ENCODE data around the gene BRD7. TPM values are rescaled to one million over a fixed set of nuclear protein-coding genes. Genes with fewer than 3 reads are reported as not detected.

BRD7 gene
- total and polyA plus RNA-seq, 4 donors: 55.2 to 105 (median 92.9) TPM

DNA sequence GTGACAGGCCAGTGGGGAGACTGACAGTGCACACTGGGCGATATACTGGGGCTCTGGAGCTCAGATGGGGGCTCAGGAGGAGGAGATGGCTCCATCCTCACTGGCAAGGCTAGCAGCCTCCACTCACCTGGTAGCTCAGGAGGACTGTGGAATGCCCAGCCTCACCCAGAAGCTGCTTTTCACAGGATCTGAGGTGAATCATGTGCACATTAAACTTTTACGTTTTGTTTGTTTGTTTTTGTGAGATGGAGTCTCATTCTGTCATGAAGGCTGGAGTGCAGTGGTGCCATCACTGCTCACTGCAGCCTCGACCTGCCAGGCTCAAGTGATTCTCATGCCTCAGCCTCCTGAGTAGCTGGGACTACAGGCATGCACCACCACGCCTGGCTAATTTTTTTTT, 73.8 kb downstream of the BRD7 start:
- H3K36me3 ChIP-seq (ENCODE audit: control insufficient read depth, insufficient read depth, low read length): peaks cover 51% of the 10 kb centered on the region
- WGBS (ENCODE audit: insufficient coverage): 94% methylated on average over 3 of the region's 4 CpGs
- H3K4me1 ChIP-seq (ENCODE audit: control insufficient read depth, insufficient read depth, low read length): peaks cover 12% of the 10 kb centered on the region
- no peak overlapping the region for H3K27ac ChIP-seq (ENCODE audit: low read depth, low read length)
- H3K9me3 ChIP-seq (ENCODE audit: control insufficient read depth, insufficient read depth, low read length): no peaks in the 10 kb centered on the region
- H3K27me3 ChIP-seq (ENCODE audit: control insufficient read depth, insufficient read depth, low read length): no peaks in the 10 kb centered on the region
- DNase-seq (ENCODE audit: low read depth in 4 of 6, low spot score in 6 of 6): no peak
- H3K4me3 ChIP-seq (ENCODE audit: low read depth, low read length): no peak overlapping the region

DNA sequence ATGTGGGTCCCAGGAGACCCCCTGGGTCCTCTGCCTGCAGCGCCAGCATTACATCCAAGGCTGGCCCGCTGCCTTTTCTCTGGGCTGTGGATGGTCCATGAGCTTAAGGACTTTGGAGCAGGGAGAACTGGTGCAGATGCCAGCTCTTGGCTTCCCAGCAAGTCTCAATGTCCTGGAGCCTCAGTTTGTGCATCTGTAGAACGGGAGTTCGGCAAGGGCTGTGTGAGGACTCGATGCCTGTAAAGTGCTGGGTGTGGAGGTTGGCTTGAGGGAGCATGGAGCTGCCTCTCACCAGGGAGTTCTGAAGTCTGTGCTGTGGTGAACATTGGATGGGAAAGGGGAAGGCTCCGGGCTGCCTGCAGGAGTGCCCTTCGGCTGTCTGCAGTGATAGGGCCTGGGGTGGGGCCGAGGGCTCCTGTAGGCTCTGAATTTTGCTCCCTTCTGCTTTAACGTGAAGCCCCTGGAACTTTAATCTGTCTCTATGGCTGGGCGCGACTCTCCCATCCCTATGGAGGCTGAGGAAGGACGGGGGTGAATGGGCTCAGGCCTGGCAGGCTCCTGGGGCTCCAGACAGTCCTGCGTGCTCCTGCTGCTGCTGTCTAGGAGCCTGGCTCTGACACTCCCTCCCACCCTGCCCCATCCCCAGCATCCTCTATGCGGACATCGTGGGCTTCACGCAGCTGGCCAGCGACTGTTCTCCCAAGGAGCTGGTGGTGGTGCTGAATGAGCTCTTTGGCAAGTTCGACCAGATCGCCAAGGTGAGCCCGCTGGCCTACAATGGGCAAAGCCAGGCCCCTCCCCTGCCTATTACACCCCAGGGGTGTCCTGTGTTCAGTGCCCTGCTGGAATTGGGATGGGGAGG, 74.6 kb downstream of the BRD7 start:
- H3K27me3 ChIP-seq (ENCODE audit: control insufficient read depth, insufficient read depth, low read length): no peaks in the 10 kb centered on the region
- 75% methylated on average over 17 of the region's 20 CpGs for WGBS (ENCODE audit: insufficient coverage)
- H3K4me1 ChIP-seq (ENCODE audit: control insufficient read depth, insufficient read depth, low read length): peaks cover 12% of the 10 kb centered on the region
- H3K4me3 ChIP-seq (ENCODE audit: low read depth, low read length): no peak overlapping the region
- H3K27ac ChIP-seq (ENCODE audit: low read depth, low read length): no peak overlapping the region
- peaks cover 45% of the 10 kb centered on the region for H3K36me3 ChIP-seq (ENCODE audit: control insufficient read depth, insufficient read depth, low read length)
- no peak for DNase-seq (ENCODE audit: low read depth in 4 of 6, low spot score in 6 of 6)
- no peaks in the 10 kb centered on the region for H3K9me3 ChIP-seq (ENCODE audit: control insufficient read depth, insufficient read depth, low read length)

DNA sequence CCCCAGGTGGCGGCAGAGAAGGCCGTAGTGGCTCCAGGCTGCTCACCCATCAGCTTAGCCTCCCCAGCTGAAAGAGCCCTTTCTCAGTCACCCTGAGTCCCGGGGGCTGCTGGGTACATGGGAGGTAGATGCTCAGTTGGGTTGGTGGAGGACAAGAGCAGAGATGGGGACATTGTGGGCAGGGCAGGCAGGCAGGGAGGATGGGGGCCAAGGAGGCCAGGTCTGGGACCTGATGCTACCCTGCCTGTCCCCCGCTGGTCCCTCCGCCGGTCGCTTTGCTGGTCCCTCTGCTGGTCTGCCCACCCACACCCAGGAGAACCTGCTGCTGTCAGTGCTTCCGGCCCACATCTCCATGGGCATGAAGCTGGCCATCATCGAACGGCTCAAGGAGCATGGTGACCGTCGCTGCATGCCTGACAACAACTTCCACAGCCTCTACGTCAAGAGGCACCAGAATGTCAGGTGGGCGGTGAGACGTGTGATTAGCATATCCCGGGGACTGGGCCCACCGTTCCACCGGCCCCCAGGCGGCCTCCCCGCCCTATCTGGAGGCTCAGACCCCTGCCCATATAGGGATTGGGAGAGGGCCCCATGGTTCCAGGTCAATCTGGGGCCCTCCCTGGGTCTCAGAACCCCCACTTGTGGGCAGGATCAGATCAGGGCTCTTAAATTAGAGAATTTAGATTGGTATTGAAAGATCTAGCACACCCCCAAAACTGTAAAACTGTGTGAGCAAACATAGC, 75.6 kb downstream of the BRD7 start:
- WGBS (ENCODE audit: insufficient coverage): 87% methylated on average over 19 of the region's 20 CpGs
- Histone ChIP-seq H3K4me1 (ENCODE audit: control insufficient read depth, insufficient read depth, low read length) (peaks cover 12% of the 10 kb centered on the region), H3K36me3 (ENCODE audit: control insufficient read depth, insufficient read depth, low read length) (peaks cover 40% of the 10 kb centered on the region), H3K27ac (ENCODE audit: low read depth, low read length) (no peak overlapping the region), H3K4me3 (ENCODE audit: low read depth, low read length) (no peak overlapping the region), H3K9me3 (ENCODE audit: control insufficient read depth, insufficient read depth, low read length) (no peaks in the 10 kb centered on the region), H3K27me3 (ENCODE audit: control insufficient read depth, insufficient read depth, low read length) (no peaks in the 10 kb centered on the region)
- no peak for DNase-seq (ENCODE audit: low read depth in 4 of 6, low spot score in 6 of 6)

DNA sequence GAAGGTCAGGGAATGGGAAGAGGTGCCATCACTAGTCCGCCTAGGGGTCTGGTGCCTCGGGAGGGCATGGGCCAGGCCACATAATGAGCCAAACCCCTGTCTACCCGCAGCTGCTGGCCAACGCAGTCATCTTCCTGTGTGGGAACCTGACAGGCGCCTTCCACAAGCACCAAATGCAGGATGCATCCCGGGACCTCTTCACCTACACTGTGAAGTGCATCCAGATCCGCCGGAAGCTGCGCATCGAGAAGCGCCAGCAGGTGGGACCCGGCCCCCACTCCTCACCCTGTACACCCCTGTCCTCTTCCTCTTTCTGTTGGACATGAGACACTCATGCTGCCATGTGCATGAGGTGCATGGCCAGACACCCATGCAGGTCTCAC, 76.2 kb downstream of the BRD7 start:
- H3K36me3 ChIP-seq (ENCODE audit: control insufficient read depth, insufficient read depth, low read length): peaks cover 38% of the 10 kb centered on the region
- no peak overlapping the region for H3K4me3 ChIP-seq (ENCODE audit: low read depth, low read length)
- 94% methylated on average over 12 of the region's 12 CpGs for WGBS (ENCODE audit: insufficient coverage)
- peaks cover 8% of the 10 kb centered on the region for H3K4me1 ChIP-seq (ENCODE audit: control insufficient read depth, insufficient read depth, low read length)
- DNase-seq (ENCODE audit: low read depth in 4 of 6, low spot score in 6 of 6): no peak
- H3K27ac ChIP-seq (ENCODE audit: low read depth, low read length): no peak overlapping the region
- H3K9me3 ChIP-seq (ENCODE audit: control insufficient read depth, insufficient read depth, low read length): no peaks in the 10 kb centered on the region
- no peaks in the 10 kb centered on the region for H3K27me3 ChIP-seq (ENCODE audit: control insufficient read depth, insufficient read depth, low read length)

DNA sequence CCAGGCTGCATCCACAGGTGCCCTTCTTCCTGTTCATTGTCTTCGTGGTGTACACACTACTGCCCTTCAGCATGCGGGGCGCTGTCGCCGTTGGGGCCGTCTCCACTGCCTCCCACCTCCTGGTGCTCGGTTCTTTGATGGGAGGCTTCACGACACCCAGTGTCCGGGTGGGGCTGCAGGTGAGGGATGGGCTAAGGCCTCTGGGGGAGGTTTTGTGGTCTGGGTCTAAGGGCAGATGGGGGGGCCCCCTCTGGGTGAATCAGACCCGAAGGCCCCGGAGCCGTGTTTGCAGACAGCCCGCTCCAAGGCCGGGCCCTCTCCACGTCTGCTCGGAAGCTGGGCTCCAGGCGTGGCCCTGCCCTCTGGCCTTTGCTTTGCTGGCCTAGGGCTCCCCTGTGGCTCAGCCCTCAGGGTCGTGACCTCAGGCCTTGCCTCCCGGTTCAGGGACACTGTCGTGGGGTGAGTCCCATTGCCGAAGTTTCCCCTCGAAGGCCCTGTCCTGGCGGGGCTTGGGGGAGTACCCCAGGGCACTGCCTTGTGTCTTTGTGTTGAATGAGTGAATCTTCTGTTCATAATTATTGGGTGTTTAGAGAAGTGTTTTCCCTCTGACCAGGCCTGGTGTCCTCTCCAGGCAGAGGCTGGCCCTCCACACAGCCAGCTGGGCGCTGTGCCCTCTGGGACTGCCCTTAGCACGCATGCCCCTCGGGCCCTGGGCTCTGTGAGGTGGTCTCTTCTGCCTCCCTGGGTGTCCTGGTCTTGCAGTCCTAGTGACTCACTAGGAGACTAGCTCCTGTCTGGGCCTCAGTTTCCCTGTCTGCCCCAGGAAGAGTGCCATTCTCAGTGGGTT, 76.8 kb downstream of the BRD7 start:
- Histone ChIP-seq H3K27me3 (ENCODE audit: control insufficient read depth, insufficient read depth, low read length) (no peaks in the 10 kb centered on the region), H3K27ac (ENCODE audit: low read depth, low read length) (no peak overlapping the region), H3K4me1 (ENCODE audit: control insufficient read depth, insufficient read depth, low read length) (peaks cover 2% of the 10 kb centered on the region), H3K9me3 (ENCODE audit: control insufficient read depth, insufficient read depth, low read length) (no peaks in the 10 kb centered on the region), H3K4me3 (ENCODE audit: low read depth, low read length) (no peak overlapping the region), H3K36me3 (ENCODE audit: control insufficient read depth, insufficient read depth, low read length) (peaks cover 34% of the 10 kb centered on the region)
- WGBS (ENCODE audit: insufficient coverage): 81% methylated on average over 22 of the region's 26 CpGs
- no peak for DNase-seq (ENCODE audit: low read depth in 4 of 6, low spot score in 6 of 6)

DNA sequence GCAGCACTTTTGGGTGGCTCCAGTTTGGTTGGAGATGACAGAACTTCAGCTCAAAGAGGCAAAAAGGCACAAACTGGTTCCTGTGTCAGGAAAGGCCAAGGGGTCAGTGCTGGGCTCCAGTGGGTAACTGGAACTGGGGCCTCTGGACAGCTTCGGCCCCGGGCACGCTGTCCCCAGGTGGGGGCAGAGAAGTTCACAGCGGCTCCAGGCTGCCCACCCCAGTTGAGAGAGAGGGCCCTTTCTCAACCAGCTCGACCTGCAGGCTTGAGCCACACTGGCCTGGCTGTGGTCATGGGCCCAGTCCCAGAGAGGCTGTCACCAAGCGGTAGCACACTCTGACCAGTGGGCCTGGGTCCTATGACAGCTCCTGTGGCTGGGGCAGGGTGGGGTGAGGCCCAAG, 77.9 kb downstream of the BRD7 start:
- DNase-seq (ENCODE audit: low read depth in 4 of 6, low spot score in 6 of 6): no peak
- H3K27me3 ChIP-seq (ENCODE audit: control insufficient read depth, insufficient read depth, low read length): no peaks in the 10 kb centered on the region
- no peak overlapping the region for H3K4me3 ChIP-seq (ENCODE audit: low read depth, low read length)
- H3K9me3 ChIP-seq (ENCODE audit: control insufficient read depth, insufficient read depth, low read length): peaks cover 2% of the 10 kb centered on the region
- 94% methylated on average over 6 of the region's 6 CpGs for WGBS (ENCODE audit: insufficient coverage)
- peaks cover 34% of the 10 kb centered on the region for H3K36me3 ChIP-seq (ENCODE audit: control insufficient read depth, insufficient read depth, low read length)
- H3K27ac ChIP-seq (ENCODE audit: low read depth, low read length): no peak overlapping the region
- no peaks in the 10 kb centered on the region for H3K4me1 ChIP-seq (ENCODE audit: control insufficient read depth, insufficient read depth, low read length)

DNA sequence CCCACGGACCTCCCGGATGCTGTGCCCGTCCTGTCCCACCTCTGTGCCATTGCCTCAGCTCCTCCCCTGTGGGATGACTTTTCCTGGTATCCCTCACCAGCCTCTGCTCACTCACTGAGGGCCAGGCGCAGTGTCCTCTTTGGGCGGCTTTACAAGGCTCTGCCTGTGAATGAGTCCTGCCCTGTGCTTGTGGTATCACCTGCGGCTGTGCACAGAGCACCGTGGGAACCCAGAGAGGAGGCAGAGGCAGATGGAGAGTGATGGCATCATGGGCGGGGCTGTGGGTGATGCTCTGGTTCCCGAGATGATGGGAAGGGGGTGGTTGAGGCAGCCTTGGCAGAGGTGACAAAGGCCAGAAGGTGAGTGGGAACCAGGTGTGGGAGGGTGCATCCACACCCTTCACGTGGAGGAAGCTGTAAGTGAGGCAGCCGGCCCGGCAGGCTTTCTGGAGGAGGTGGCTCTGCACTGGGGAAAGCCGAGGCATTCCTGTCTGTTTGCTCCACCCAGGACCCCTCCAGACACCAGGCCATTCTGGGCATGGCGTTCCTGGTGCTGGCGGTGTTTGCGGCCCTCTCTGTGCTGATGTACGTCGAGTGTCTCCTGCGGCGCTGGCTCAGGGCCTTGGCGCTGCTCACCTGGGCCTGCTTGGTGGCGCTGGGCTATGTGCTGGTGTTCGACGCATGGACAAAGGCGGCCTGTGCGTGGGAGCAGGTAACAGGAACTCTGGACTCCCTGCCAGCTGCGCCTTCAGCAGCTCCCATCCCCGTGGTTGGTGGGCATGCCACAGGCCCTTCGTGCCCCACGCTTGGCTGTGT, 78.6 kb downstream of the BRD7 start:
- peaks cover 4% of the 10 kb centered on the region for H3K4me1 ChIP-seq (ENCODE audit: control insufficient read depth, insufficient read depth, low read length)
- 91% methylated on average over 28 of the region's 30 CpGs for WGBS (ENCODE audit: insufficient coverage)

DNA sequence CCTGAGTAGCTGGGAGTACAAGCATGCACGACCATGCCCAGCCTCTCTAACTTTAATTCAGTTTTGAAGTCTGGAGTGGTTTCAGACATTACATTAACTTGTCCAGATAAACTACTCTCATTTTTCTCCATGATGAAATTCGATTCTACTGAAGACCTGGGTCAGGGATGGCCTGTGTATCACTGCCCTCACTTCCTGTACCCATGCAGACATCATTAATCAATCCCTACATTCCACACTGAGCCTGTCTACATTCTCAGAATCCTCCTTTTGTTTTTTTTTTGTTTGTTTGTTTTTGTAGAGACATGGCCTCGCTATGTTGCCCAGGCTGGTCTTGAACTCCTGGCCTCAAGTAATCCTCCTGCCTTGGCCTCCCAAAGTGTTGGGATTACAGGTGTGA, 79.9 kb downstream of the BRD7 start:
- DNase-seq (ENCODE audit: low read depth in 4 of 6, low spot score in 6 of 6): no peak
- Histone ChIP-seq H3K9me3 (ENCODE audit: control insufficient read depth, insufficient read depth, low read length) (peaks cover 2% of the 10 kb centered on the region), H3K27me3 (ENCODE audit: control insufficient read depth, insufficient read depth, low read length) (no peaks in the 10 kb centered on the region), H3K27ac (ENCODE audit: low read depth, low read length) (no peak overlapping the region), H3K4me1 (ENCODE audit: control insufficient read depth, insufficient read depth, low read length) (peaks cover 13% of the 10 kb centered on the region), H3K36me3 (ENCODE audit: control insufficient read depth, insufficient read depth, low read length) (peaks cover 28% of the 10 kb centered on the region), H3K4me3 (ENCODE audit: low read depth, low read length) (no peak overlapping the region)
- WGBS (ENCODE audit: insufficient coverage): 80% methylated on average over 1 of the region's 3 CpGs

More for the DNA sequence above, 78.6 kb downstream of the BRD7 start:
- DNase-seq (ENCODE audit: low read depth in 4 of 6, low spot score in 6 of 6): no peak
- Histone ChIP-seq H3K27ac (ENCODE audit: low read depth, low read length) (no peak overlapping the region), H3K9me3 (ENCODE audit: control insufficient read depth, insufficient read depth, low read length) (peaks cover 2% of the 10 kb centered on the region), H3K27me3 (ENCODE audit: control insufficient read depth, insufficient read depth, low read length) (no peaks in the 10 kb centered on the region), H3K4me3 (ENCODE audit: low read depth, low read length) (no peak overlapping the region), H3K36me3 (ENCODE audit: control insufficient read depth, insufficient read depth, low read length) (peaks cover 34% of the 10 kb centered on the region)

DNA sequence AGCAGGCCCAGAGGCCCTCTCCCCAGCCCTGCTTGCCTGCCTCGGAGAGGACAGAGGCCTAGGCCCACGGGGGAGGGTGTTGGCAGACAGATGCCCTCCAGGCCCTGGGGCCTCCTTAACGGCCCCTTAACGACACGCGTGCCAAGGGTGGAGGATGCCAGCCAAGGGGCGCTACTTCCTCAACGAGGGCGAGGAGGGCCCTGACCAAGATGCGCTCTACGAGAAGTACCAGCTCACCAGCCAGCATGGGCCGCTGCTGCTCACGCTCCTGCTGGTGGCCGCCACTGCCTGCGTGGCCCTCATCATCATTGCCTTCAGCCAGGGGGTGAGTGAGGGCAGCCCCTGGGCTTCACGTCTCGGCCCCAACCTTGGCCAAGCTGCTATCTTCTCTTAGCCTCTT, 80.8 kb downstream of the BRD7 start:
- no peak for DNase-seq (ENCODE audit: low read depth in 4 of 6, low spot score in 6 of 6)
- Histone ChIP-seq H3K4me3 (ENCODE audit: low read depth, low read length) (no peak overlapping the region), H3K9me3 (ENCODE audit: control insufficient read depth, insufficient read depth, low read length) (peaks cover 2% of the 10 kb centered on the region), H3K27me3 (ENCODE audit: control insufficient read depth, insufficient read depth, low read length) (no peaks in the 10 kb centered on the region), H3K4me1 (ENCODE audit: control insufficient read depth, insufficient read depth, low read length) (peaks cover 13% of the 10 kb centered on the region), H3K36me3 (ENCODE audit: control insufficient read depth, insufficient read depth, low read length) (peaks cover 24% of the 10 kb centered on the region), H3K27ac (ENCODE audit: low read depth, low read length) (no peak overlapping the region)
- 92% methylated on average over 16 of the region's 17 CpGs for WGBS (ENCODE audit: insufficient coverage)
